AG08396 (cell line): ENCODE measurements around the gene EFHC2.
"Not testable (repeated sequence)": the region's sequence is repeated elsewhere in the genome, so short reads cannot be mapped to it uniquely, and the experiment has no call there.

Experiments used
- DNase-seq: peaks from one replicate; pipeline ENCODE4 v3.0.0; 2012; ENCODE audit warnings: low spot score, mixed read lengths

The EFHC2 gene

GRCh38 chrX:44291468-44292092 is 51.9 kb downstream of the EFHC2 start:
- DNase-seq, result no peak

- DNase-seq, result no peak
Measured at GRCh38 chrX:44290718-44291117, 52.8 kb downstream of the EFHC2 start.

GRCh38 chrX:44282753-44283152 is 60.7 kb downstream of the EFHC2 start:
- no peak for DNase-seq

GRCh38 chrX:44280116-44280515 is 63.4 kb downstream of the EFHC2 start:
- DNase-seq, result no peak

- DNase-seq, result no peak
Measured at GRCh38 chrX:44274096-44274495, 69.4 kb downstream of the EFHC2 start.

- DNase-seq, result no peak
Measured at GRCh38 chrX:44267861-44268260, 75.6 kb downstream of the EFHC2 start.

GRCh38 chrX:44267116-44267515 is 76.4 kb downstream of the EFHC2 start:
- no peak for DNase-seq

GRCh38 chrX:44265559-44265958 is 77.9 kb downstream of the EFHC2 start:
- DNase-seq, result no peak

GRCh38 chrX:44264936-44265335 is 78.5 kb downstream of the EFHC2 start:
- DNase-seq, result no peak

- no peak for DNase-seq
Measured at GRCh38 chrX:44261286-44261685, 82.2 kb downstream of the EFHC2 start.

- no peak for DNase-seq
Measured at GRCh38 chrX:44260609-44261008, 82.9 kb downstream of the EFHC2 start.

GRCh38 chrX:44255742-44256141 is 87.7 kb downstream of the EFHC2 start:
- not testable (repeated sequence) for DNase-seq

GRCh38 chrX:44253575-44253942 is 89.9 kb downstream of the EFHC2 start:
- no peak for DNase-seq

- DNase-seq, result not testable (repeated sequence)
Measured at GRCh38 chrX:44252688-44253574, 90.5 kb downstream of the EFHC2 start.

- DNase-seq, result no peak
Measured at GRCh38 chrX:44247468-44247867, 96.0 kb downstream of the EFHC2 start.

- DNase-seq, result no peak
Measured at GRCh38 chrX:44246826-44247225, 96.6 kb downstream of the EFHC2 start.

- DNase-seq, result no peak
Measured at GRCh38 chrX:44245733-44246132, 97.7 kb downstream of the EFHC2 start.

- DNase-seq, result peak; percentile 17
Measured at GRCh38 chrX:44244008-44244407, 99.5 kb downstream of the EFHC2 start.

- no peak for DNase-seq
Measured at GRCh38 chrX:44241546-44241945, 101.9 kb downstream of the EFHC2 start.

GRCh38 chrX:44240036-44240435 is 103.4 kb downstream of the EFHC2 start:
- DNase-seq, result no peak

- DNase-seq, result no peak
Measured at GRCh38 chrX:44239036-44239435, 104.4 kb downstream of the EFHC2 start.

- DNase-seq, result no peak
Measured at GRCh38 chrX:44235534-44235933, 107.9 kb downstream of the EFHC2 start.

GRCh38 chrX:44234541-44234940 is 108.9 kb downstream of the EFHC2 start:
- no peak for DNase-seq

GRCh38 chrX:44234116-44234515 is 109.4 kb downstream of the EFHC2 start:
- no peak for DNase-seq
